ENCODE data around the gene GCAT.

Gene GCAT

DNA sequence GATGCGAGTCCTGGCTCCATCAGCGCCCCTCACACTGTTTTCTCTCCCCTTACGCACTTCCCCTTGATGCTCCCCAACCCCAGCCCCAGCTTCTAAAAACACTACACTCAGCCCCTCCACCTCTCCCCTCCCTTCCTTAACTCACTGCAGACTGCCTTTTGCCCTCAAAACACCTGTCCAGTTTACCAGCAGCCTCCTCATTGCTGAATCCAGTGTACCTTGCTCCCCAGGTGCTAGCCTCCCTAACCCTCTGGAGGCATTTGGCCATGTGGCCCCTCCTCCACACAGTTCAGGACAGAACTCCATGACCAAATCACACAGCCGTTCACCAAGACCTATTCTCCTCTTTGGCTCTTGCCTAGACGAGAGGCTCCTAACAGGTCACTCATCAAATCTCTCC, 12.6 kb downstream of the GCAT start:
- DNase-seq (ENCODE audit: extremely low read depth, low read depth) = no peak
- TF ChIP-seq, protein P1, sequence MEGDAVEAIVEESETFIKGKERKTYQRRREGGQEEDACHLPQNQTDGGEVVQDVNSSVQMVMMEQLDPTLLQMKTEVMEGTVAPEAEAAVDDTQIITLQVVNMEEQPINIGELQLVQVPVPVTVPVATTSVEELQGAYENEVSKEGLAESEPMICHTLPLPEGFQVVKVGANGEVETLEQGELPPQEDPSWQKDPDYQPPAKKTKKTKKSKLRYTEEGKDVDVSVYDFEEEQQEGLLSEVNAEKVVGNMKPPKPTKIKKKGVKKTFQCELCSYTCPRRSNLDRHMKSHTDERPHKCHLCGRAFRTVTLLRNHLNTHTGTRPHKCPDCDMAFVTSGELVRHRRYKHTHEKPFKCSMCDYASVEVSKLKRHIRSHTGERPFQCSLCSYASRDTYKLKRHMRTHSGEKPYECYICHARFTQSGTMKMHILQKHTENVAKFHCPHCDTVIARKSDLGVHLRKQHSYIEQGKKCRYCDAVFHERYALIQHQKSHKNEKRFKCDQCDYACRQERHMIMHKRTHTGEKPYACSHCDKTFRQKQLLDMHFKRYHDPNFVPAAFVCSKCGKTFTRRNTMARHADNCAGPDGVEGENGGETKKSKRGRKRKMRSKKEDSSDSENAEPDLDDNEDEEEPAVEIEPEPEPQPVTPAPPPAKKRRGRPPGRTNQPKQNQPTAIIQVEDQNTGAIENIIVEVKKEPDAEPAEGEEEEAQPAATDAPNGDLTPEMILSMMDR (IDR thresholded peaks at IDR 0.05; ENCODE audit: low read depth, low read length) = no peak

DNA sequence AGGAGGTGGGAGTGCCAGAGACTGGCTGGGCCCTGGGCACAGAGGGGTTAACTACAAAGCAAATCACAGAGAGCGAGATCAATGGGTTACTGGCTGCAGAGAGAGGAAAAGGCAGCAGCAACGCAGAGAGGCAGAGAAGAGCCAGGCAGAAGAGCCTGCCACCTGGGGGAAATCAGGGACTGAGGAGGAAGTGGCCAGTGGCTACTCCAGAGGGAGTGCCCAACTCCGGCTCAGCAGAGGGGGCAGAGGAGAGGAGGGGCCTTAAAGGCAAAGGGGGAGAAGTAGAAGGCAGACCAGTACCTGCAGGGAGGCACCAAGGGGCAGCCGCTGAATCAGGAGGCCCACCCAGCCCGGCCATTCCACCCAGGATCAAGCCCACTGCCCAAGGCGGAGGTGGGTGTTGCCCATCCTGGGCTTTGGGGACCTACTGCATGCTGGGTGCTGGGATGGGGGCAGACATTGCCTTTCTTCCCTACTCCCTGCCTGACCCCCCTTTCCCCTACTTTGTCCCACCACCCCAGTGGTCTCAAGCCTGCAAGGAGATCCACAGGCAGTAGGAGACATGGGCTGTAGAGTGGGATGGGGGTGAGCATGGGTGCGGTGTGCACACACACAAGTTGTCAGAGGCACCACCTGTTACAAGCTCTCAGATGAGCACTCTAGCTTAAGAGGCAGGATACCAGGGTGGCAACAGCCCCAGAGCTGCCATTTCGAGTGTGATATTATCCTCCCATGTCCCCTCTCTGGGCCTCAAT, 14.5 kb downstream of the GCAT start:
- TF ChIP-seq, protein P1 (IDR thresholded peaks at IDR 0.05; ENCODE audit: low read depth, low read length) = no peak
- no peak for DNase-seq (ENCODE audit: extremely low read depth, low read depth)

DNA sequence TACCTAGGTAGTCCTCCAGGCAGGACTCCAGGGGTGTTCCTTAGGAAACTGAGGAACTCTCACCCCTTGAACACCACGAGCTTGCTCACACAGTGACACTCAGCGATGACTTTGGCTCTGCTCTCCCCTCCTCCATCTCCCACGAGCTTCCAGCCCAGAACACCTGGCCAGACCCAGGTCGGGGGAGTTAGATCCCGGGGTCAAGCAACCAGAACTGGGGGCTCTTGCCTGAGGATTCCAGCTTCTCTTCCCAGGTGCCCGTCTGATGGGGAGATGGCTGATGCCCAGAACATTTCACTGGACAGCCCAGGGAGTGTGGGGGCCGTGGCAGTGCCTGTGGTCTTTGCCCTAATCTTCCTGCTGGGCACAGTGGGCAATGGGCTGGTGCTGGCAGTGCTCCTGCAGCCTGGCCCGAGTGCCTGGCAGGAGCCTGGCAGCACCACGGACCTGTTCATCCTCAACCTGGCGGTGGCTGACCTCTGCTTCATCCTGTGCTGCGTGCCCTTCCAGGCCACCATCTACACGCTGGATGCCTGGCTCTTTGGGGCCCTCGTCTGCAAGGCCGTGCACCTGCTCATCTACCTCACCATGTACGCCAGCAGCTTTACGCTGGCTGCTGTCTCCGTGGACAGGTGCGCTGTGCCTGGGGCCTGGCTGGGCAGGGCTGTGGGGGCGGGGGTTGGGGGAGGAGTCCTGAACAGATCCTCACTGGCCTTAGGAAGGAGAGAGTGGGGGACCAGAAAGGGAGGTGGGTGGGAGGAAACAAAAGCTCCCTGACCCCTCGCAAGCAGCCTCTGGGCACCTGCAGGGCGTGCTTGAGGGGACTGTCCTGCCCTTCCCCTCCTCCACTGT, 15.6 kb downstream of the GCAT start, which contains the start of gene GALR3:
Gene GALR3, plus strand, starts transcription at position 249 of the 852 bp plus-strand sequence. Its CDS starts 25 bp downstream, at position 274.
- DNase-seq (ENCODE audit: extremely low read depth, low read depth) = no peak
- TF ChIP-seq, protein P1 (IDR thresholded peaks at IDR 0.05; ENCODE audit: low read depth, low read length) = no peak

DNA sequence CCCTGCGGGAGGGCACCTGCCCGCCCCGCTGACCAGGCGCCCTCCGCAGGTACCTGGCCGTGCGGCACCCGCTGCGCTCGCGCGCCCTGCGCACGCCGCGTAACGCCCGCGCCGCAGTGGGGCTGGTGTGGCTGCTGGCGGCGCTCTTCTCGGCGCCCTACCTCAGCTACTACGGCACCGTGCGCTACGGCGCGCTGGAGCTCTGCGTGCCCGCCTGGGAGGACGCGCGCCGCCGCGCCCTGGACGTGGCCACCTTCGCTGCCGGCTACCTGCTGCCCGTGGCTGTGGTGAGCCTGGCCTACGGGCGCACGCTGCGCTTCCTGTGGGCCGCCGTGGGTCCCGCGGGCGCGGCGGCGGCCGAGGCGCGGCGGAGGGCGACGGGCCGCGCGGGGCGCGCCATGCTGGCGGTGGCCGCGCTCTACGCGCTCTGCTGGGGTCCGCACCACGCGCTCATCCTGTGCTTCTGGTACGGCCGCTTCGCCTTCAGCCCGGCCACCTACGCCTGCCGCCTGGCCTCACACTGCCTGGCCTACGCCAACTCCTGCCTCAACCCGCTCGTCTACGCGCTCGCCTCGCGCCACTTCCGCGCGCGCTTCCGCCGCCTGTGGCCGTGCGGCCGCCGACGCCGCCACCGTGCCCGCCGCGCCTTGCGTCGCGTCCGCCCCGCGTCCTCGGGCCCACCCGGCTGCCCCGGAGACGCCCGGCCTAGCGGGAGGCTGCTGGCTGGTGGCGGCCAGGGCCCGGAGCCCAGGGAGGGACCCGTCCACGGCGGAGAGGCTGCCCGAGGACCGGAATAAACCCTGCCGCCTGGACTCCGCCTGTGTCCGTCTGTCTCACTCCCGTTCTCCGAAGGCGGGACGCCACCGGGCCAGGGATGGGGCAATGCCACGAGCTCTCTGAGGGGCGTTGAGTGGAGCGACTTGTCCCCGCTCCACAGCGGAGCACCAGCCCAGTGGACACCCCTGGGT, 17.2 kb downstream of the GCAT start:
- TF ChIP-seq, protein P1 (IDR thresholded peaks at IDR 0.05; ENCODE audit: low read depth, low read length) = no peak
- DNase-seq (ENCODE audit: extremely low read depth, low read depth) = no peak

DNA sequence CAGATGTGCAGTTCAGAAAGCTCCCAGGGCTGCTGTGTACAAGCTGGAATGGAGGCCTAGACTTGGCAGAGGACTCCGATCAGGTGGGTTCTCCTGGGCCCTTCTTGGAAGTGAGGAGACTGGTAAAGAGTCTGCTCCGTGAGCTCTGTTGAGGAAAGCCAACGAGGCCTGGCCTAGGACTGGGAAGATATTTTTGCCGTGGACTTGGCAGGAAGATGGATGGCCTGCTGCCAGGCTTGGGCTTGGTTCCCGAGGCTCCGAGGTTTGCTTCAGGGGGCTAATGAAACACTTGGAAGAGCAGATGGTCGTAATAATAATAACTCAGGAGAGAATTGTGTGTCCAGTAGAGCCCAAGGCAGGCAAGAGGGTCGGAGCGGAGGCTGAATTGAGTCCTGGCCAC, 19.3 kb downstream of the GCAT start:
- DNase-seq (ENCODE audit: extremely low read depth, low read depth) = no peak
- TF ChIP-seq, protein P1 (IDR thresholded peaks at IDR 0.05; ENCODE audit: low read depth, low read length) = no peak

DNA sequence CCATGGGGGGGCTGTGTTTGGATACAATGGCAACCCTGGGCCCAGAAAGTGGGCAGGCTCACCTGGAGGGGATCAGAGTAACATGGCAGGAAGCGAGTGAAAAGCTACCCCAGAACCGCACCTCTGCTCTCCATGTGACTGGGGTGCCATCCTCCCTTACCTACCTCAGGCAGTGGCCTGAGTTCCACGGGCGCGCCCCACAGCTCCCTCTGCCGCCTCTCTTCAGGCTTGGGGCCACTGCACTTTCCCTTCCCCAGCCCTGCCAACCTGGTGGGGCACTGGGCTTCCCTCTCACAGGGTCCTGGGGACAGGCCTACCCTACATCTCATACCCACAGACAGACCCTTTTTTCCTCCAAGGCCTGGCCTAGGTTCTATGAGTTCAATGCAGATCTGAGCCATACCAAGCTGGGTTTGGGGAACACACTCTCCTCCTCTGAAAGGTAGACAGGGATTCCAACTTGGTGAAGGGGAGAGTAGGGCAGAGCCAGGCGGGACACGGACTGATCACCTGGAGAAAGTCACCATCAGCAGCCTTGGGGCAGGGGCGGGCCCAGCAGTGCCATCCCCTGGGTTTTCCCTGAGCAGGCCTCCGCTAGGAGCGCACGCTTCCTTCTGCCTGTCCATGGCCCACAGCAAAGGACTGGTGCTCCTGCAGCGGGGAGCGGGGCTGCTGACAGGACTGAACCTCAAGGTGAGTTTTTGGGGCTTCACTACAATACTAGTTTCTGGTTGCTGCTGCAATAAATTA, 22.5 kb downstream of the GCAT start:
- DNase-seq (ENCODE audit: extremely low read depth, low read depth) = no peak

More for the DNA sequence above, 22.5 kb downstream of the GCAT start:
- TF ChIP-seq, protein P1 (IDR thresholded peaks at IDR 0.05; ENCODE audit: low read depth, low read length) = no peak

Data from AG09319 (cell line).